Left colon (tissue), 2 donors: ENCODE measurements around the gene NUMB. TPM values are rescaled to one million over a fixed set of nuclear protein-coding genes. Genes with fewer than 3 reads are reported as not detected.
"Not testable (repeated sequence)": the region's sequence is repeated elsewhere in the genome, so short reads cannot be mapped to it uniquely, and the experiment has no call there.

Source experiments
- ATAC-seq: fragments of 200-7000 bp; cut with Tn5 transposase; one replicate; pipeline ENCODE4 v1.9.1; 2020; ENCODE audit warnings: mild to moderate bottlenecking, moderate library complexity
- DNase-seq, 2 donors: peaks; one replicate each; pipeline ENCODE4 v3.0.0-alpha.2; 2020
- intact Hi-C, 2 donors: fragments of 100-400 bp; cut with DNase I in 1 of 2; cut with micrococcal nuclease in 1 of 2; formaldehyde crosslinking; loops; one replicate each; pipeline versions ENCODE4 v1.11.2 to v1.14.0; 2022; cut with DNase I, micrococcal nuclease
- total RNA-seq, 2 donors: library from RNA; stranded (reverse); fragmentation: NEBNext Ultra II Directional; extraction: Animal tissue kit (Norgen Biotek cat#: 25700); gene quantifications; one replicate each; pipeline ENCODE4 v1.2.1, GENCODE V29; 2021
- donor health status: DM: no; HTN: no; CAD: no.
- donor health status: DM: yes; HTN: yes; CAD: no.

The NUMB gene
- total RNA-seq, 2 donors from 2014 or later, result 105 to 114 TPM

DNA sequence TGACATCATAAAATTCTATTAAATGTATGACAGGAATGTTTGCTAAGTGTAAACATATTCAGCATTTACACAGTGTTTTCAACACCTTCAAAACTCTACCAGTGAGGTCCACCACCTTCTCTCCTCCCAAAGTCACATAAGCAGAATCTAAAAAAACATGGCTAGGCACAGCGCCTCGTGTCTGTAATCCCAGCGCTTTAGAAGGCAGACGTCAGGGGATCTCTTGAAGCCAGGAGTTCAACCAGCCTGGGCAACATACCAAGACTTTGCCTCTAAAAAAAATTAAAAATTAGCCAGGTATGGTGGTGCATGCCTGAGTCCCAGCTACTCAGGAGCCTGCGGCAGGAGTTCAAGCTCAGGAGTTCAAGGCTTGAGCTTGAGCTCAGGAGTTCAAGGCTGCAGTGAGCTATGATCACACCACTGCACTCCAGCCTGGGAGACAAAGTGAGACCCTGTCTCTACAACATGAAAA is 30.0 kb downstream of the NUMB start:
- peak in 1 of 2 donors; percentile 13 for DNase-seq
- intact Hi-C loops, result no loop called here
- peak; percentile 63 for ATAC-seq

GRCh38 chr14:73427516-73428264 is 30.7 kb downstream of the NUMB start:
- no peak for DNase-seq
- intact Hi-C loops, result no loop called here
- ATAC-seq, result no peak

DNA sequence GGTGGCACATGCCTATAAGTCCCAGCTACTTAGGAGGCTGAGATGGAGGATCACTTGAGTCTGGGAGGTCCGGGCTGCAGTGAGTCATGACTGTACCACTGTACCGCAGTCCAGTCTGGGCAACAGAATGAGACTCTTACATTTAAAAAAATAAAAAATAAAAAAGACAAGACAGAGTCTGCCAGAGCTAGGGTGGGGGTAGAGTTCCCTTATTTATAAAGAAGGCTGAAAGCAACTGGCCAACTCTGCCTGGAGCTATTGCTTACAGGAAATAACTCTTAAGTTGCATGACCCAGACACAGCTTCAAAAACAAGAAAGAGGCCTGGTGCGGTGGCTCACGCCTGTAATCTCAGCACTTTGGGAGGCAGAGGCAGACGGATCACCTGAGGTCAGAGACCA is 31.5 kb downstream of the NUMB start:
- DNase-seq (no peak), ATAC-seq (no peak)
- intact Hi-C loops, result no loop called here

DNA sequence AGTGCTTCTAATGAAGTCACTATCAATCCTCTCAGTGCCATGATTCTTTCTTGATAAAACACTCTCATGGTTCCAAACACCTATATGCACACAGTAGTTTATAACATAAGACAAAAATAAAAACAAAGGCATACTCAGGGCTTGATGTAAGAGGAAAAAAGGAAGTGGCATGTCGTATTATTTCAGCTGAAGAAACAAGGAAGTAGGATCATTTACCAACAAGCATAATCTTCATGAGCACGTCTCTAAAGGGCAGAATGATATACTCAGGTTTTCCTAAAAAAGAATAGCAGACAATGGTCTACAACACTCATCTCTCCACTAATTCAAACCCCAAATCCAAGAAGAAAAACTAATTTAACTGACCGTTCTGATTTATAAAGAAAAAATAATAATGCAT is 33.9 kb downstream of the NUMB start:
- peak; percentile 61 for ATAC-seq

GRCh38 chr14:73423092-73423491 is 35.3 kb downstream of the NUMB start:
- intact Hi-C loops, DNase-seq, ATAC-seq: not testable (repeated sequence)

More for the DNA sequence above, 33.9 kb downstream of the NUMB start:
- no peak for DNase-seq
- intact Hi-C loops, result no loop called here

DNA sequence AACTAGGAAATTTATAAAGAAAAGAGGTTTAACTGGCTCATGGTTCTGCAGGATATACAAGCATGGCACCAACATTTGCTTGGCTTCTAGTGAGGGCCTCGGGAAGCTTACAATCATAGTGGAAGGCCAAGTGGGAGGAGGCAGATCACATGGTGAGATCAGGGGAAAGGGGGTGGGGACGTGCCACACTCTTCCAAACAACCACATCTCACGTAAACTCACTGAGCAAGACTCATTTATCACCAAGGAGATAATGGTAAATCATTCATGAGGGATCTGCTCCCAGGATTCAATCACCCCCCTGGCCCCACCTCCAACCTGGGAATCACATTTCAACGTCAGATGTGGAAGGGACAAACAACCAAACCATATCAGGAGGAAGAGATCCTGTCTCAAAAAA is 35.8 kb downstream of the NUMB start:
- no peak for DNase-seq
- ATAC-seq, result peak; percentile 78
- intact Hi-C loops, result no loop called here

GRCh38 chr14:73418227-73418626 is 40.1 kb downstream of the NUMB start:
- intact Hi-C loops, result no loop called here
- DNase-seq (no peak), ATAC-seq (no peak)

DNA sequence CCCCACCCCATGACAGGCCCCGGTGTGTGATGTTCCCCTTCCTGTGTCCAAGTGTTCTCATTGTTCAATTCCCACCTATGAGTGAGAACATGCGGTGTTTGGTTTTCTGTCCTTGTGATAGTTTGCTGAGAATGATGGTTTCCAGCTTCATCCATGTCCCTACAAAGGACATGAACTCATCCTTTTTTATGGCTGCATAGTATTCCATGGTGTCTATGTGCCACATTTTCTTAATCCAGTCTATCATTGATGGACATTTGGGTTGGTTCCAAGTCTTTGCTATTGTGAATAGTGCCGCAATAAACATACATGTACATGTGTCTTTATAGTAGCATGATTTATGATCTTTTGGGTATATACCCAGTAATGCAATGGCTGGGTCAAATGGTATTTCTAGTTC is 52.1 kb downstream of the NUMB start:
- intact Hi-C loops, ATAC-seq, DNase-seq: not testable (repeated sequence)

GRCh38 chr14:73403181-73403752 is 55.1 kb downstream of the NUMB start:
- ATAC-seq (no peak), DNase-seq (no peak)
- intact Hi-C loops, result no loop called here

- DNase-seq (no peak), ATAC-seq (no peak)
- intact Hi-C loops, result no loop called here
Measured at GRCh38 chr14:73402579-73402978, 55.8 kb downstream of the NUMB start.

DNA sequence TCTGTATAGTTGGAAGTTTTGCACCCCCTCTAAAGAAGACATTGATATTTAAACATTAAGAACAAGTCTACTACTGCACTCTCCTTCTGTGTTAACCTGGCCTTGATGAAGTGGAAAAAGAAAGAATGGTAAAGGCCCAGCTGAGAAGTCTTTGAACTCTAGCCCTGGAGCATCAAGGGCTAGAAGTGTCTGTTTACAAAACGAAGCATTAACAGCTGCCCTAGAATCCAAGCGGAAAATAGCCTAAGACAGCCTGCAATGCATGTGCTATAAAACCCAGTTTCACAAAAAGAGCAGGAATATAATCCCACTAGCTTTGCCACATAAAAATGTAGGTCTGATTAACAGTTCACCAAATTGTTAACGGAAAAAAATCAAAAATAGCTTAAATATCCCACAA is 60.5 kb downstream of the NUMB start:
- ATAC-seq (no peak), DNase-seq (no peak)

GRCh38 chr14:73394317-73394716 is 64.0 kb downstream of the NUMB start:
- intact Hi-C loops, result no loop called here
- DNase-seq, result no peak
- ATAC-seq, result no peak

More for the DNA sequence above, 60.5 kb downstream of the NUMB start:
- intact Hi-C loops, result no loop called here

GRCh38 chr14:73393375-73393774 is 65.0 kb downstream of the NUMB start:
- intact Hi-C loops, result no loop called here
- DNase-seq (no peak), ATAC-seq (no peak)

DNA sequence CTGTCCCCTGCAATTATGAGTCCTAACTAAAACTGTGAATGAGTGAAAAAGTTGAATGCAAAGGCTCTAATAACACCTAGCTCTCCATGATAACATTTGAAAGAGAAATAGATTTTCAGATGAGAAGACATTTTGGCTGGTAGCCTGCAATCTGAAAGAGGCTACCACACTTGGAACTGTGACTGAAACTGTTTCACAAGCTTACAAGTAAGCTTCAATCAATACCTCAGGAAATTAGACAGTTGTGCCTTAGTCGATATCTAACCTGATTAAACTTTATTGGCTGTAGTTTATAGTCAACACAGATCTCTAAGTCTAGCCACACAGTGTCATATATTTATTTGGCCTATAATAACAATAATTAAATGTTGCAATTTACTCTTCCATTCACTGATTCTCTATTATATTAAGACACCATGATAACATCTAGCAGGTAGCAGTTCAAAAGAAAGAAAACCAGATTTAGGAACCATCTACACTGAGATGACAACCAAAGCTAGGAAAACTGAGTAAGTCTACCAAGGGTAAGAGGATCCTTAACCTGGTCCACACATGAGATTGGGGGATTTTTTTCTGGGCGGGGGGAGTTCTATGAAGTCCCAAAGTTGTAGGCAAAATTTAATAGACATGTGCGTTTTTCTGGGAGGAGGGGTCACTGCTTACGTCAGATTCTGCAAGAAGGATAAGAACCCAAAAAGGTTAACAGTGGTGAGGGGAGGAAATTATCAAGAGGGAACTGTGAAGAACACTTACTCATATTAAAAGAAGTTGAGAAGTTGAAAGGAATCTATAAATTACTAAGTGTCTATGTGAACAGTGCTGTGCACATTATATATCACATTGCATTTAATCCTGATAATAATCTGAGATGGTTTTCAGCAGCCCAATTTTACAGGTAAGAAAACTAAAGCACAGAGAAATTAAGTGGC is 65.8 kb downstream of the NUMB start:
- intact Hi-C loops, result no loop called here
- ATAC-seq (no peak), DNase-seq (no peak)

DNA sequence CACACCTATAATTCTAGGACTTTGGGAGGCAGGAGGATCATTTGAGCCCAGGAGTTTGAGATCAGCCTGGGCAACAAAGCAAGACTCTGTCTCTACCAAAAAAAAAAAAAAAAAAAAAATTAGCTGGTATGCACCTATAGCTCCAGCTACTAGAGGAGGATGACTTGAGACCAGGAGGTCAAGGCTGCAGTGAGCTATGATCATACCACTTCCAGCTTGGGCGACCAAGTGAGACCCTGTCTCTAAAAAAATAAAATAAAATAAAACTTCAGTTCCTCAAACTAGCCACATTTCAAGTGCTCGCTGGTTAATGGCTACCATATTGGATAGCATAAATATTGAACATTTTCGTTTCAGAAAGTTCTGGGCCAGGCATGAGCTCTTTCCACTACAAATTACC is 70.5 kb downstream of the NUMB start:
- DNase-seq, ATAC-seq, intact Hi-C loops: not testable (repeated sequence)

DNA sequence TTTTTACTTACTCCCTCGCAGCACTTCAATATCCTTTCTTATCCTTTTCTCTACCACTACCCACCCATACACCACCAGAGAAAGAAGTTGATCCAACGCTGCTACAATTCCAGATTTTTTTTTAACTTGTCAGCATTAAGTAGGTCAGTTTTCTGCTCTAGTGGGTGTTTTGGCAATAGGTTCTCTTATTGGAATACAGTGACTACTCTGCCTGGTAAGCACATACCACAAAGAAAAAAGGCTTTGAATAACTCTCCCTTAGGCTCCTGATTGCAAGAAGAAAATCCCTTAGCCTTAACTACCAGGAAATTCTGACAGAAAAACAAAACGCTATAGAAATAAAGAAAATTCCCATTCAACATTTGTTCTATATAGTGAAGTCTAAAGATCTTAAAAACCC is 72.0 kb downstream of the NUMB start:
- intact Hi-C loops, result no loop called here
- ATAC-seq (no peak), DNase-seq (no peak)

DNA sequence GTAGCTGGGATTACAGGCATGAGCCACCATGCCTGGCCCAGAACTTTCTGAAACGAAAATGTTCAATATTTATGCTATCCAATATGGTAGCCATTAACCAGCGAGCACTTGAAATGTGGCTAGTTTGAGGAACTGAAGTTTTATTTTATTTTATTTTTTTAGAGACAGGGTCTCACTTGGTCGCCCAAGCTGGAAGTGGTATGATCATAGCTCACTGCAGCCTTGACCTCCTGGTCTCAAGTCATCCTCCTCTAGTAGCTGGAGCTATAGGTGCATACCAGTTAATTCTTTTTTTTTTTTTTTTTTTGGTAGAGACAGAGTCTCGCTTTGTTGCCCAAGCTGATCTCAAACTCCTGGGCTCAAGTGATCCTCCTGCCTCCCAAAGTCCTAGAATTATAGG is 73.3 kb downstream of the NUMB start:
- intact Hi-C loops, ATAC-seq, DNase-seq: not testable (repeated sequence)

- DNase-seq (no peak), ATAC-seq (no peak)
- intact Hi-C loops, result no loop called here
Measured at GRCh38 chr14:73383356-73383755, 75.0 kb downstream of the NUMB start.

- ATAC-seq, result no peak
- intact Hi-C loops, result no loop called here
- DNase-seq, result no peak
Measured at GRCh38 chr14:73381380-73382013, 76.8 kb downstream of the NUMB start.
